Loucy (cell line): ENCODE data around the gene SRSF7.

Experiments
- EZH2phosphoT487 ChIP-seq: fragments of 200-600 bp; IDR thresholded peaks from 2 replicates; pipeline ENCODE4 v1.6.1; 2018; ENCODE audit warnings: antibody characterized with exemption, mild to moderate bottlenecking, moderate library complexity, borderline replicate concordance
- TF ChIP-seq, protein P1 (sequence below): fragments of 200-600 bp; sonication (generic); conservative IDR thresholded peaks from 2 replicates; pipeline ENCODE4 v1.5.1; 2014; ENCODE audit warnings: mild to moderate bottlenecking, antibody characterized with exemption, low read length

DNA sequence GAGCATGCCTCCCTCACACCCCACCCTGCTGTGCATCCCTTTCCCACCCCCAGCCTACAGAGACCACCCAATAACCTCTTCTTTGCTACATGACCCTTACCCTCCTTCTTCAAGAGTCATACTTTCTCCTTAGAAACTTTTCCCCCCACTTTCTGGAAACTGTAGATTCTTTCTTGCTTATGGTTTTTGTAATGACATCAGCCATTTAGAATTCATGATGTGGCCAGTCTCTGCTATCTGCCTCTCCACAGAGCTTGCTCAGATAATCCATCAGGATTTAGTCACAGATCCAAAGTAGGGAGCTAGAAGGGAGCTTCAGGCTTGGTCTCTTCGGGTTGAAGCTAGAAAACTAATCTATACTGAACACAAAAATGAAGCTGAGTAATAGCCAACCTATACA, 48.7 kb downstream of the SRSF7 start:
- TF ChIP-seq, protein P1, sequence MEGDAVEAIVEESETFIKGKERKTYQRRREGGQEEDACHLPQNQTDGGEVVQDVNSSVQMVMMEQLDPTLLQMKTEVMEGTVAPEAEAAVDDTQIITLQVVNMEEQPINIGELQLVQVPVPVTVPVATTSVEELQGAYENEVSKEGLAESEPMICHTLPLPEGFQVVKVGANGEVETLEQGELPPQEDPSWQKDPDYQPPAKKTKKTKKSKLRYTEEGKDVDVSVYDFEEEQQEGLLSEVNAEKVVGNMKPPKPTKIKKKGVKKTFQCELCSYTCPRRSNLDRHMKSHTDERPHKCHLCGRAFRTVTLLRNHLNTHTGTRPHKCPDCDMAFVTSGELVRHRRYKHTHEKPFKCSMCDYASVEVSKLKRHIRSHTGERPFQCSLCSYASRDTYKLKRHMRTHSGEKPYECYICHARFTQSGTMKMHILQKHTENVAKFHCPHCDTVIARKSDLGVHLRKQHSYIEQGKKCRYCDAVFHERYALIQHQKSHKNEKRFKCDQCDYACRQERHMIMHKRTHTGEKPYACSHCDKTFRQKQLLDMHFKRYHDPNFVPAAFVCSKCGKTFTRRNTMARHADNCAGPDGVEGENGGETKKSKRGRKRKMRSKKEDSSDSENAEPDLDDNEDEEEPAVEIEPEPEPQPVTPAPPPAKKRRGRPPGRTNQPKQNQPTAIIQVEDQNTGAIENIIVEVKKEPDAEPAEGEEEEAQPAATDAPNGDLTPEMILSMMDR, result no peak
- no peak for TF ChIP-seq EZH2phosphoT487
